Suppressor macrophage treated with lipopolysaccharide for 4 hours (primary cell): Measurements from ENCODE around the gene RNF213.
"Not testable (repeated sequence)": the region's sequence is repeated elsewhere in the genome, so short reads cannot be mapped to it uniquely, and the experiment has no call there.

Source experiments
- DNase-seq: peaks from one replicate; pipeline ENCODE4 v3.0.0-alpha.2; 2020

The RNF213 gene

GRCh38 chr17:80295559-80295958, 34.9 kb downstream of the RNF213 start:
- DNase-seq: no peak

- no peak for DNase-seq
These were observed 35.6 kb downstream of the RNF213 start for GRCh38 chr17:80296221-80296620.

- no peak for DNase-seq
These were observed 37.4 kb downstream of the RNF213 start for GRCh38 chr17:80297996-80298560.

GRCh38 chr17:80299350-80300100, 38.9 kb downstream of the RNF213 start:
- not testable (repeated sequence) for DNase-seq

GRCh38 chr17:80300756-80301155, 40.1 kb downstream of the RNF213 start:
- not testable (repeated sequence) for DNase-seq

GRCh38 chr17:80303824-80304223, 43.2 kb downstream of the RNF213 start:
- no peak for DNase-seq

GRCh38 chr17:80307994-80308691, 47.5 kb downstream of the RNF213 start:
- DNase-seq: no peak

- DNase-seq: no peak
These were observed 48.3 kb downstream of the RNF213 start for GRCh38 chr17:80308692-80309517.

- DNase-seq: no peak
These were observed 50.7 kb downstream of the RNF213 start for GRCh38 chr17:80311216-80311827.

GRCh38 chr17:80312621-80313135, 52.0 kb downstream of the RNF213 start:
- no peak for DNase-seq

- no peak for DNase-seq
These were observed 52.6 kb downstream of the RNF213 start for GRCh38 chr17:80313160-80313829.

GRCh38 chr17:80313946-80314345, 53.3 kb downstream of the RNF213 start:
- DNase-seq: not testable (repeated sequence)

- no peak for DNase-seq
These were observed 55.0 kb downstream of the RNF213 start for GRCh38 chr17:80315517-80316182.

- no peak for DNase-seq
These were observed 55.8 kb downstream of the RNF213 start for GRCh38 chr17:80316431-80316830.

- DNase-seq: no peak
These were observed 56.5 kb downstream of the RNF213 start for GRCh38 chr17:80316927-80317705.

- no peak for DNase-seq
These were observed 57.0 kb downstream of the RNF213 start for GRCh38 chr17:80317706-80317980.

GRCh38 chr17:80318166-80318565, 57.5 kb downstream of the RNF213 start:
- no peak for DNase-seq

GRCh38 chr17:80319262-80319998, 58.8 kb downstream of the RNF213 start:
- DNase-seq: no peak

GRCh38 chr17:80319999-80320344, 59.3 kb downstream of the RNF213 start:
- DNase-seq: no peak

GRCh38 chr17:80320496-80320895, 59.8 kb downstream of the RNF213 start:
- DNase-seq: no peak
